HUES48 (cell line): ENCODE results near the gene RELL1.
A peak's percentile ranks its signal among the peaks of the same experiment; 100 is the strongest.

Experiments used
- H3K27ac ChIP-seq: one replicate; pipeline ENCODE4 v1.7.0; 2013; ENCODE audit warnings: low read depth, low read length, inconsistent platforms
- H3K27me3 ChIP-seq: 2 replicates; pipeline ENCODE4 v1.6.1; 2013; ENCODE audit warnings: mild to moderate bottlenecking, low read length; ENCODE audit not compliant: control insufficient read depth, insufficient read depth
- H3K36me3 ChIP-seq: 2 replicates; pipeline ENCODE4 v1.6.1; 2013; ENCODE audit warnings: low read length; ENCODE audit not compliant: control insufficient read depth, insufficient read depth
- H3K4me1 ChIP-seq: 2 replicates; pipeline ENCODE4 v1.6.1; 2013; ENCODE audit warnings: mild to moderate bottlenecking, low read length; ENCODE audit not compliant: control insufficient read depth, insufficient read depth
- H3K4me3 ChIP-seq: 2 replicates; pipeline ENCODE4 v1.5.1; 2013; ENCODE audit warnings: mild to moderate bottlenecking, low read depth, low read length
- H3K9ac ChIP-seq: 2 replicates; pipeline ENCODE4 v1.6.1; 2013; ENCODE audit warnings: mild to moderate bottlenecking, low read depth, low read length, moderate library complexity
- H3K9me3 ChIP-seq: 2 replicates; pipeline ENCODE4 v1.6.1; 2013; ENCODE audit warnings: low read length; ENCODE audit not compliant: control insufficient read depth, insufficient read depth

Gene RELL1

GRCh38 chr4:37595875-37596680 lies 90.1 kb downstream of the RELL1 start:
- Histone ChIP-seq H3K27ac (no peak overlapping the region), H3K27me3 (no peaks in the 10 kb centered on the region), H3K4me1 (peaks cover 9% of the 10 kb centered on the region), H3K9me3 (no peaks in the 10 kb centered on the region), H3K4me3 (no peak overlapping the region), H3K9ac (no peak overlapping the region), H3K36me3 (no peaks in the 10 kb centered on the region)

- H3K4me1 ChIP-seq = peaks cover 12% of the 10 kb centered on the region
- no peak overlapping the region for H3K9ac ChIP-seq
- H3K4me3 ChIP-seq = no peak overlapping the region
- no peaks in the 10 kb centered on the region for H3K27me3 ChIP-seq
- H3K9me3 ChIP-seq = no peaks in the 10 kb centered on the region
- H3K27ac ChIP-seq = no peak overlapping the region
- H3K36me3 ChIP-seq = no peaks in the 10 kb centered on the region
Measured at GRCh38 chr4:37594099-37594498, 92.1 kb downstream of the RELL1 start.

- no peak overlapping the region for H3K4me3 ChIP-seq
- H3K9ac ChIP-seq = no peak overlapping the region
- no peaks in the 10 kb centered on the region for H3K9me3 ChIP-seq
- H3K4me1 ChIP-seq = peaks cover 10% of the 10 kb centered on the region; the same call in 1 of the 2 replicates
- no peaks in the 10 kb centered on the region for H3K27me3 ChIP-seq
- no peak overlapping the region for H3K27ac ChIP-seq
- H3K36me3 ChIP-seq = no peaks in the 10 kb centered on the region
Measured at GRCh38 chr4:37591349-37591748, 94.8 kb downstream of the RELL1 start.

- no peaks in the 10 kb centered on the region for H3K36me3 ChIP-seq
- peak overlapping the region; percentile 22 for H3K27ac ChIP-seq
- H3K9ac ChIP-seq = no peak overlapping the region
- H3K9me3 ChIP-seq = no peaks in the 10 kb centered on the region
- peaks cover 10% of the 10 kb centered on the region; the same call in 1 of the 2 replicates for H3K4me1 ChIP-seq
- H3K4me3 ChIP-seq = no peak overlapping the region
- H3K27me3 ChIP-seq = no peaks in the 10 kb centered on the region
Measured at GRCh38 chr4:37590016-37590415, 96.2 kb downstream of the RELL1 start.

- Histone ChIP-seq H3K9me3 (no peaks in the 10 kb centered on the region), H3K27me3 (no peaks in the 10 kb centered on the region), H3K36me3 (no peaks in the 10 kb centered on the region), H3K27ac (no peak overlapping the region), H3K9ac (no peak overlapping the region), H3K4me3 (no peak overlapping the region), H3K4me1 (peaks cover 10% of the 10 kb centered on the region; the same call in 1 of the 2 replicates)
Measured at GRCh38 chr4:37588150-37588549, 98.0 kb downstream of the RELL1 start.

- Histone ChIP-seq H3K27me3 (no peaks in the 10 kb centered on the region), H3K27ac (no peak overlapping the region), H3K4me1 (peaks cover 9% of the 10 kb centered on the region; the same call in 1 of the 2 replicates), H3K4me3 (no peak overlapping the region), H3K9me3 (no peaks in the 10 kb centered on the region), H3K36me3 (no peaks in the 10 kb centered on the region), H3K9ac (no peak overlapping the region)
Measured at GRCh38 chr4:37586194-37586593, 100.0 kb downstream of the RELL1 start.

- Histone ChIP-seq H3K4me3 (no peak overlapping the region), H3K27me3 (no peaks in the 10 kb centered on the region), H3K36me3 (no peaks in the 10 kb centered on the region), H3K4me1 (no peaks in the 10 kb centered on the region), H3K9me3 (no peaks in the 10 kb centered on the region), H3K9ac (no peak overlapping the region), H3K27ac (no peak overlapping the region)
Measured at GRCh38 chr4:37584493-37585060, 101.6 kb downstream of the RELL1 start.

GRCh38 chr4:37584071-37584470 lies 102.1 kb downstream of the RELL1 start:
- no peak overlapping the region for H3K4me3 ChIP-seq
- H3K27me3 ChIP-seq = no peaks in the 10 kb centered on the region

GRCh38 chr4:37573566-37573965 lies 112.6 kb downstream of the RELL1 start:
- no peaks in the 10 kb centered on the region for H3K9me3 ChIP-seq
- H3K36me3 ChIP-seq = no peaks in the 10 kb centered on the region
- H3K27me3 ChIP-seq = no peaks in the 10 kb centered on the region
- no peak overlapping the region for H3K4me3 ChIP-seq
- H3K4me1 ChIP-seq = no peaks in the 10 kb centered on the region
- H3K9ac ChIP-seq = no peak overlapping the region
- no peak overlapping the region for H3K27ac ChIP-seq

More at GRCh38 chr4:37584071-37584470, 102.1 kb downstream of the RELL1 start:
- Histone ChIP-seq H3K9ac (no peak overlapping the region), H3K9me3 (no peaks in the 10 kb centered on the region), H3K36me3 (no peaks in the 10 kb centered on the region), H3K27ac (no peak overlapping the region), H3K4me1 (no peaks in the 10 kb centered on the region)

GRCh38 chr4:37568489-37568888 lies 117.7 kb downstream of the RELL1 start:
- Histone ChIP-seq H3K9ac (no peak overlapping the region), H3K4me3 (no peak overlapping the region), H3K27ac (no peak overlapping the region), H3K9me3 (no peaks in the 10 kb centered on the region), H3K36me3 (no peaks in the 10 kb centered on the region), H3K27me3 (no peaks in the 10 kb centered on the region), H3K4me1 (no peaks in the 10 kb centered on the region)

- Histone ChIP-seq H3K36me3 (no peaks in the 10 kb centered on the region), H3K27me3 (no peaks in the 10 kb centered on the region), H3K4me1 (no peaks in the 10 kb centered on the region), H3K4me3 (no peak overlapping the region), H3K9me3 (no peaks in the 10 kb centered on the region), H3K9ac (no peak overlapping the region), H3K27ac (no peak overlapping the region)
Measured at GRCh38 chr4:37567836-37568235, 118.3 kb downstream of the RELL1 start.
